Small intestine (tissue), 7 donors: ENCODE data around the gene TAF3. TPM values are rescaled to one million over a fixed set of nuclear protein-coding genes. Genes with fewer than 3 reads are reported as not detected.

Source experiments
- DNase-seq, 2 donors: peaks; one replicate each; pipeline versions ENCODE4 v3.0.0 to v3.0.0-alpha.2; 2013
- FAIRE-seq: peaks from 2 replicates; lab custom pipeline; 2012; peaks lifted over from hg19 to GRCh38; lab: Jason Lieb, UNC
- H3K27ac ChIP-seq, 3 donors: one replicate each; pipeline ENCODE4 v1.5.1; 2013; ENCODE audit warnings: low read length in 2 of 3, mild to moderate bottlenecking in 2 of 3, control low read depth in 1 of 3, inconsistent platforms in 1 of 3, low read depth in 1 of 3, moderate library complexity in 1 of 3
- H3K27me3 ChIP-seq, 3 donors: one replicate each; pipeline ENCODE4 v1.6.1; 2013; ENCODE audit warnings: low read length in 3 of 3, inconsistent platforms in 1 of 3; ENCODE audit not compliant: control insufficient read depth in 3 of 3, insufficient read depth in 3 of 3
- H3K36me3 ChIP-seq, 3 donors: one replicate each; pipeline ENCODE4 v1.6.1; 2013; ENCODE audit warnings: low read length in 3 of 3, inconsistent platforms in 1 of 3, low read depth in 1 of 3, mild to moderate bottlenecking in 1 of 3, moderate library complexity in 1 of 3; ENCODE audit not compliant: control insufficient read depth in 3 of 3, insufficient read depth in 2 of 3
- H3K4me1 ChIP-seq, 3 donors: one replicate each; pipeline ENCODE4 v1.6.1; 2013; ENCODE audit warnings: low read length in 2 of 3, inconsistent platforms in 1 of 3, low read depth in 1 of 3, mild to moderate bottlenecking in 1 of 3, moderate library complexity in 1 of 3; ENCODE audit not compliant: control insufficient read depth in 3 of 3, insufficient read depth in 2 of 3
- H3K4me3 ChIP-seq, 3 donors: one replicate each; pipeline ENCODE4 v1.5.1; 2013; ENCODE audit warnings: low read length in 3 of 3, control low read depth in 1 of 3, inconsistent platforms in 1 of 3, low read depth in 1 of 3, mild to moderate bottlenecking in 1 of 3, moderate library complexity in 1 of 3
- H3K9me3 ChIP-seq, 2 donors: one replicate each; pipeline ENCODE4 v1.6.1; 2013; ENCODE audit warnings: low read depth in 1 of 2, low read length in 1 of 2; ENCODE audit not compliant: control insufficient read depth in 2 of 2, insufficient read depth in 1 of 2
- WGBS, 3 donors: extraction: QIAGEN DNeasy Blood & Tissue Kit; methylation state at CpG; one replicate each; pipeline ENCODE4 v1.1.7; 2013; 5-methylcytosine and 5-hydroxymethylcytosine counted together
- polyA plus RNA-seq, 4 donors: library from polyadenylated mRNA; stranded (reverse) in 3 of 4; unstranded in 1 of 4; fragments of 200-250 nt in 3 of 4; fragments of 120-200 nt in 1 of 4; gene quantifications; one replicate each; pipeline versions ENCODE4 v1.2.1 to v1.2.3, GENCODE V29; 2013
- donor health status: healthy with polysubstance abuse.
- donor health status: control.
- donor health status: control.
- donor health status: Bipolar disorder and iron deficiency.
- donor health status: healthy.

Gene TAF3
- polyA plus RNA-seq, 4 donors: 3.4 to 5.4 (median 4.5) TPM

GRCh38 chr10:7960108-7960507, 141.8 kb downstream of the TAF3 start:
- H3K36me3 ChIP-seq: peaks cover 0 to 10% (median 0%) of the 10 kb centered on the region in 3 donors
- WGBS, 3 donors: 77 to 83% (median 80%) methylated on average over 4 of the region's 4 CpGs

GRCh38 chr10:7962592-7962991, 144.3 kb downstream of the TAF3 start:
- FAIRE-seq: no peak
- Histone ChIP-seq H3K4me3 (no peak overlapping the region), H3K27me3 (no peaks in the 10 kb centered on the region), H3K36me3 (peaks cover 0 to 10% (median 0%) of the 10 kb centered on the region in 3 donors), H3K27ac (no peak overlapping the region), H3K4me1 (no peaks in the 10 kb centered on the region), H3K9me3 (no peaks in the 10 kb centered on the region)
- DNase-seq: no peak
- WGBS, 3 donors: 72 to 79% (median 76%) methylated on average over 5 of the region's 5 CpGs

More at GRCh38 chr10:7960108-7960507, 141.8 kb downstream of the TAF3 start:
- H3K9me3 ChIP-seq: no peaks in the 10 kb centered on the region
- FAIRE-seq (no peak), DNase-seq (no peak)
- H3K27ac ChIP-seq: no peak overlapping the region
- H3K27me3 ChIP-seq: no peaks in the 10 kb centered on the region
- no peak overlapping the region for H3K4me3 ChIP-seq
- H3K4me1 ChIP-seq: no peaks in the 10 kb centered on the region

GRCh38 chr10:7965457-7965856, 147.2 kb downstream of the TAF3 start:
- FAIRE-seq: no peak
- DNase-seq: no peak
- Histone ChIP-seq H3K4me1 (no peaks in the 10 kb centered on the region), H3K27me3 (no peaks in the 10 kb centered on the region), H3K9me3 (no peaks in the 10 kb centered on the region), H3K36me3 (peaks cover 0 to 10% (median 0%) of the 10 kb centered on the region in 3 donors), H3K27ac (no peak overlapping the region), H3K4me3 (no peak overlapping the region)
- 91 to 96% (median 95%) methylated on average over 2 of the region's 2 CpGs for WGBS, 3 donors

DNA sequence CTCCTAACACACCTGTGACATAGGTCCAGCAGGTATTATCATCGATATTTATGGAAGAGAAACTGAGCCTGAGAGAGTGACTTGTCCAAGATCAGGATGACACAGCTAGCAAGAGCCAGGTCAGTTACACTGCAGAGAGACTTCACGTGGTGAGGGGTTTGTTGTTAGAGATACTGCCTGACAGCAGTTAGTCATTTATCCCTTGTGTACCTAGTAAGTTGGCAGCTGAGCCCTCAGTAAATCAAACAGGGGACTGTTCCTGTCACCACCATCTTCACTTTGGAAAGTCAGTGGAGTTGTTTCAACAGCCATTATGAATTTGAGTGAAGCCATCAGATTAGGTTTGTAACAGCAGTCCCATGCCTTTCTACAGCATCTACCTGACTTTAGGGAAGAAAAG, 148.7 kb downstream of the TAF3 start:
- WGBS, 3 donors: 92 to 96% (median 94%) methylated on average over 2 of the region's 2 CpGs
- DNase-seq (no peak), FAIRE-seq (no peak)
- H3K27ac ChIP-seq: no peak overlapping the region
- H3K36me3 ChIP-seq: peaks cover 0 to 10% (median 0%) of the 10 kb centered on the region in 3 donors
- no peak overlapping the region for H3K4me3 ChIP-seq
- no peaks in the 10 kb centered on the region for H3K9me3 ChIP-seq
- no peaks in the 10 kb centered on the region for H3K27me3 ChIP-seq
- H3K4me1 ChIP-seq: no peaks in the 10 kb centered on the region

DNA sequence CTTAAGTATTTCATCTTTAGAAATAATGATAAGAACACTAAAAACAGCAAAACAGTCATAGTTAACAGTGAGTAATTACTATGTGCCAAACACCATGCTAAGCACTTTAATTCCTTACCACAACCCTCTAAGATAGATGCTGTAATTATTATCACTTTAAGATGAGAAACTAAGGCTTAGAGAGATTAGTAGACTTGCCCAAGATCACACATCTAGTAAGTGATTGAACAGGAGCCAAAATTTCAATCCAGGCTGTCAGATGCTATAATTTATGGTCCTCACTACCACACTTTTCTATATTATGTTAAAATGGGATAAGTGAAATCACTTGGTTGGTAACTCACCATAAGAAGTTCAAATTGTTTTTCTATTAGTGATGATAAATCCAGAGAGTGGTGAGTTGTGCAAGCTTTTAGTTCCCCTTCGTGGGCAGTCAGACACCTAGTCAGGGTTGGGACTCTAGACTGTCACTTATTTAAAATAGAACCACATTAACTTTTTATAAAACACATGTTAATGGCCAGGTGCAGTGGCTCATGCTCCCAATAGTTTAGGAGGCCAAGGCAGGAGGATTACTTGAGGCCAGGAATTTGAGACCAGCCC, 150.3 kb downstream of the TAF3 start:
- Histone ChIP-seq H3K9me3 (no peaks in the 10 kb centered on the region), H3K27ac (no peak overlapping the region), H3K4me1 (no peaks in the 10 kb centered on the region), H3K4me3 (no peak overlapping the region), H3K27me3 (no peaks in the 10 kb centered on the region), H3K36me3 (peaks cover 0 to 10% (median 0%) of the 10 kb centered on the region in 3 donors)
- FAIRE-seq: no peak
- 80 to 85% (median 83%) methylated on average over 1 of the region's 1 CpG for WGBS, 3 donors
- DNase-seq: no peak

DNA sequence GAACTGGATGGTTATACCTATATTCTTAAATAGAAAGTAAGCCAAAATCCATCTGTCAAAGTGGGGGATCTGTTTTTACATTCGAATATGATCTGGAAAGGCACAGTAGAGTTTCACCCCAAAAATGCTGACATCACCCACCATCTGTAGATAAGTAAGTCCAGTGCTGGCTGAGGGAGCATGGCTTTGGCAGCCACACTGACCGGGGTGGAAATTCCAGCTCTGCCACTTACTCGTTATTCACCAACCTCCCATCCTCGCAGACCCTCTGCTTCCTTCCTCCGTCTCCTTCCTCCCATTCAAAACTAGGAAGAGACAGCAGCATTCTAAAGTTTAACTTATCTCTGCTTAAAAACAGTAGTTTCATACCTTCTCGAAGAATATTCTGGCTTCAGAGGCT, 151.3 kb downstream of the TAF3 start:
- Histone ChIP-seq H3K4me3 (no peak overlapping the region), H3K9me3 (no peaks in the 10 kb centered on the region), H3K36me3 (peaks cover 0 to 1% (median 0%) of the 10 kb centered on the region in 3 donors), H3K27ac (no peak overlapping the region), H3K27me3 (no peaks in the 10 kb centered on the region), H3K4me1 (no peaks in the 10 kb centered on the region)
- FAIRE-seq (no peak), DNase-seq (no peak)
- WGBS, 3 donors: 76 to 87% (median 84%) methylated on average over 6 of the region's 6 CpGs

- H3K4me3 ChIP-seq: no peak overlapping the region
- DNase-seq (no peak), FAIRE-seq (no peak)
- 76 to 91% (median 89%) methylated on average over 3 of the region's 3 CpGs for WGBS, 3 donors
- H3K9me3 ChIP-seq: no peaks in the 10 kb centered on the region
- no peaks in the 10 kb centered on the region for H3K27me3 ChIP-seq
- H3K36me3 ChIP-seq: no peaks in the 10 kb centered on the region
- no peaks in the 10 kb centered on the region for H3K4me1 ChIP-seq
- H3K27ac ChIP-seq: no peak overlapping the region
These were observed 153.6 kb downstream of the TAF3 start for GRCh38 chr10:7971949-7972348.

- no peak overlapping the region for H3K27ac ChIP-seq
- DNase-seq (no peak), FAIRE-seq (no peak)
- 86 to 97% (median 96%) methylated on average over 2 of the region's 2 CpGs for WGBS, 3 donors
- no peaks in the 10 kb centered on the region for H3K27me3 ChIP-seq
- no peak overlapping the region for H3K4me3 ChIP-seq
- no peaks in the 10 kb centered on the region for H3K36me3 ChIP-seq
- H3K4me1 ChIP-seq: no peaks in the 10 kb centered on the region
- H3K9me3 ChIP-seq: no peaks in the 10 kb centered on the region
These were observed 154.1 kb downstream of the TAF3 start for GRCh38 chr10:7972367-7972766.

DNA sequence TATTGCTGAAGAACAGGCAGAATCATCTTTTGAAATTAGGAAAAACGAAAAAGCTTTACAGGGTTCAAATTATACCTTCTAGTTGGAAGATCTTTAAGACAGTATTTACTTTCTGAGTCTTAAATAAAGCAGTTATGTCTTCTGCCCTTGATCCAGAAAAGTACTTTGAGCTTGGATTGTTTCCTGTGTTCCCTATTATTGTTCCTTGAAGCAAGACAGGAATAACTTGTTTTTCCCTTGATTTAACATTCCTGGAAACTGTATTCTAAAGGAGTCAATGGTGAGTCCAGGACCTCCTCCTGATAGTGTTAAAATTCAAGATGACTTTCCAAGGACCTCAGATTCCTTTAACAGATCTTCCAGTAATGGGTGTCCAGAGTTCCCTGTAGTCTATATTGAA, 161.9 kb downstream of the TAF3 start:
- WGBS, 3 donors: 68 to 84% (median 70%) methylated on average over 1 of the region's 1 CpG
- Histone ChIP-seq H3K4me3 (no peak overlapping the region), H3K9me3 (no peaks in the 10 kb centered on the region), H3K27me3 (no peaks in the 10 kb centered on the region), H3K4me1 (no peaks in the 10 kb centered on the region), H3K27ac (no peak overlapping the region), H3K36me3 (peaks cover 0 to 9% (median 0%) of the 10 kb centered on the region in 3 donors)
- DNase-seq: peak in 1 of 2 donors; percentile 5
- FAIRE-seq: no peak
